NCI-H524 treated with DMSO at 0.1 percent for 48 hours (cell line): Measurements from ENCODE around the gene DHRS13.
"Not testable (repeated sequence)": the region's sequence is repeated elsewhere in the genome, so short reads cannot be mapped to it uniquely, and the experiment has no call there.

ENCODE experiments used
- DNase-seq: peaks from one replicate; lab custom pipeline; 2025; lab: John Stamatoyannopoulos, UW

The DHRS13 gene

GRCh38 chr17:28935744-28936460 lies 33.0 kb upstream of the DHRS13 start:
- DNase-seq: no peak

- DNase-seq: not testable (repeated sequence)
These were observed 31.6 kb upstream of the DHRS13 start for GRCh38 chr17:28934508-28934907.

DNA sequence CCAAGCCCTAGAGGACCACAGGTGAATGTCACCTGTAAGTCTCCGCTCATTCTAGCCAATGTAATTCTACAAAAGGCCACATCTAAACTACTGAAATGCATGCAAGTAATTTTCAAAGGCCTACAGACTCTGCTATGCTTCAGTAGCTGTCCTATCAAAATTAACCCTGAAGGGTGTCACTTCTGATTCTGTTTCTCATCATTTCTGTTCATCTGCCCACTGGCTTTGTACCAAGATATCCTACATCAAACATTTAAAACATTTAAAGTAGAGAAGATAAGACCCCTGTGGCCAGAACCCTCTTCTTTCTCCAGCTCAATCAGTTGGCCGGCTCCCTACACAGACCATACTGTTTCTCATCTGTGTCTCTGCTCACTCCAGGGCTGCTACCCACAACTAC lies 26.9 kb upstream of the DHRS13 start:
- no peak for DNase-seq

GRCh38 chr17:28928061-28928460 lies 25.2 kb upstream of the DHRS13 start:
- DNase-seq: no peak

DNA sequence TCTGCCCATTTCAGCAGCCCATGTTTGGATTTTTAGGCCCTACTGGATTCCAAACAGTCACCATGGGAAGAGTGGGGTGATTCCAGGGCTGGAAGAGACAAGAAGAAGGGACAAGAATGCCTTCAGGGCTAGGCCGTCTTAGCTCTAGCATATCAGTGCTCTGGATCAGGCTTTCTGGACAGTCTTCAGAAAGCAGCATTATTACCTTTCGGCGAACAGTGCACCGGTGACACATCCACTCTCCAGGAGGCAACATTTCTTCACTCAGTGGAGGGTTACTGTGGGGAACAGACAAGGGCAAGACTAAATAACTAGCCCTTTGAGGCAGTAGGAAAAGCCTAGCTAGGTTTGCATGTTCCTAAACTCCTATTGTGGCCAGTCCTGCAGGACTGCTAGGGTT lies 23.9 kb upstream of the DHRS13 start:
- DNase-seq: no peak

- DNase-seq: no peak
These were observed 23.5 kb upstream of the DHRS13 start for GRCh38 chr17:28926366-28926765.

DNA sequence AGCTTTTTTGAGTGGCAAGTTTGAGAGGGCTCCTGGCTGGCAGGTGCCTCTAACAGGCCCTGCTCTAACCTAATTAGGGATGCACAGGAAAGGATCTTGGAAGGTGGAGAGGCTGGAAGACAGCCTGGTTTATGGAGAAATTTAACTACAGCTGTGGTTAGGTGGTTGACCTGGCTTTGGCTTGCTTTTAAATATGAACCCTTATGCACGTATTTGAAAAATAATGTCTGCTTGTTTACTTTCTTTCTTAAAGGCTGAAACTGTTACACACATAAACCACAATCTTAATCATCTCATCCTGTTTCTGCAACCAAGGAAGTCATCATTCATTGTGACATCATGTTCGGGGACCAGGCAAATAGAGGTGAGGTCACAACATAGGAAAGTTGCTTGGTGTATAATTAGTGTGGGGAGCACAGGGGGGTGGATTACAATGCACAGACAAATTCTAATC lies 23.1 kb upstream of the DHRS13 start:
- no peak for DNase-seq

DNA sequence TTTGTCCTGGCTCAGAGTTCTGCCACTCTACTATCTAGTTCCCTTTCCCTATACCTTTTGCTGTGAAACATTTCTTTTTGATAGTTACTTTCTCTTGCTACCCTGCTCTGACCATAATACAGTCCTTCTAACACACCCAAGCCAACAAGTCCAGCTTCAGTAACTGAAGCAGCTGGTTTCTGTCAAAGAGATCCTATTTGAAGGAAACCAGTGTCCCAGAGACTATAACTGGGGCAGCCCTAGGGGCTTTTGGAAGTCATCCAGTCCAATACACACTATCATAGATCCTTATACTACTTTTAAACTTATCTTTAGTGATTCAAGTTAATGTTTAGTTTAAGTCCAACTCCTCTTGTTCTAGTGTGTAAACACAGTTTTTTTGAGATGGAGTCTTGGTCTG lies 17.3 kb upstream of the DHRS13 start:
- DNase-seq: no peak

- DNase-seq: no peak
These were observed 15.4 kb upstream of the DHRS13 start for GRCh38 chr17:28918295-28918694.

DNA sequence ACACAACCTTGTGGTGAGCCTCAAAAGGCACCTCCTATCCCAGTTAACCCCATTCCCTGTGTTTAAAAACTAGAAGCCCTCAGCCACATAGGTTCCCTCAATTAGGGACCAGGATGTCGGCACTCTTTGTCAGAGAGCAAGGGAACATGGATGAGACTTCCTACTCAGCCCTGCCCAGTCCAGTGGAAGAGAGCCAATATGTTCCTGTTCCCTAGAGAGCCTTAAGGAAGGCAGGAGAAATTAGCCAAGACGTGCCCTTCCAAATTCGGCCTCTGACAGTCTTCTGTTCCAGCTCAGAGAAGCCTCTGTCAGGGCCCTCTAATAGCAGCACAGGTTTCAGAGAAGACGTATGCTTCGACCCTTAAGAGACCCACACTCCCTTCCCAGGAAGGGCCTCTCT lies 14.6 kb upstream of the DHRS13 start:
- no peak for DNase-seq

DNA sequence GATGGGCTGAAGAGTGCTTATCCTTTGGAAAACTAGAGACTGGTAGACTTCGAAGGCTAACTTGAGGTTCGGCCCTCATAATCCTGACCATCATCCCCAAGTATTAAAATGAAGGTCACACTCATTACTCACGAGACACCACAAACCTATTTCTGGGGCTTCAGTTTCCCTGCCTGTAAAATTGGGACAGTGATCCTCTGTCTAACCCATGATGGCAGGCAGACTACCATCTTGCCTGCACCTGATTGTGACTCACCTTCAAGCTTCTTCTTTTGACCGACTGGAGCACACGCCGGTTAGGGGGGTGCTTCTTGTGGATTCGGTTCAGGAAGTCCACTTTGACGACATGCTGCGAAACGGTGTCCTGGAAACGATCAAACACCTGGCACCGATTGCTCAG lies 14.2 kb upstream of the DHRS13 start:
- DNase-seq: no peak

DNA sequence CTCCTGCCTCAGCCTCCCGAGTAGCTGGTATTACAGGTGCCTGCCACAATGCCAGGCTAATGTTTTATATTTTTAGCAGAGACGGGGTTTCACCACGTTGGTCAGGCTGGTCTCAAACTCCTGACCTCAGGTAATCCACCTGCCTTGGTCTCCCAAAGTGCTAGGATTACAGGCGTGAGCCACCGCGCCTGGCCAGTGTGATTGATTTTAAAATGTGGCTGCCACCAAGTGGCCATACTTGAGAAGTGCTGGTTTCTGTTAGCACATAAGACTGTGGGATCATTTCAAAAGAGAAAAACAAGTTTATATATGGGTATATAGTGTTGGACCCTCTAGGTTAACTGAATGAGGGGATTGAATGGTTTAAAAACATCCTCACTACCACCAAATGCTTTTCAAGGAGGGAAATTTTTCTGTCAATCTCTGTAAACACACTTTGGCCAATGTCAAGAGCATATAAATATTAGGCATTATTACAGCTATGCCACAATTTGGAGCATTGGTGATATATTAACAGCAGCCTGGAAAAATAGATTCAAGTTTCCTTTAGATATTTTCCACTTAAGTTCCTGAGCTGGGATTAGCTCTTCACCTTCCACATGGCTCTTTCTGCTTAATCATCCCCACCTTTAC lies 13.5 kb upstream of the DHRS13 start:
- DNase-seq: peak; percentile 28

- DNase-seq: no peak
These were observed 10.1 kb upstream of the DHRS13 start for GRCh38 chr17:28912938-28913333.

DNA sequence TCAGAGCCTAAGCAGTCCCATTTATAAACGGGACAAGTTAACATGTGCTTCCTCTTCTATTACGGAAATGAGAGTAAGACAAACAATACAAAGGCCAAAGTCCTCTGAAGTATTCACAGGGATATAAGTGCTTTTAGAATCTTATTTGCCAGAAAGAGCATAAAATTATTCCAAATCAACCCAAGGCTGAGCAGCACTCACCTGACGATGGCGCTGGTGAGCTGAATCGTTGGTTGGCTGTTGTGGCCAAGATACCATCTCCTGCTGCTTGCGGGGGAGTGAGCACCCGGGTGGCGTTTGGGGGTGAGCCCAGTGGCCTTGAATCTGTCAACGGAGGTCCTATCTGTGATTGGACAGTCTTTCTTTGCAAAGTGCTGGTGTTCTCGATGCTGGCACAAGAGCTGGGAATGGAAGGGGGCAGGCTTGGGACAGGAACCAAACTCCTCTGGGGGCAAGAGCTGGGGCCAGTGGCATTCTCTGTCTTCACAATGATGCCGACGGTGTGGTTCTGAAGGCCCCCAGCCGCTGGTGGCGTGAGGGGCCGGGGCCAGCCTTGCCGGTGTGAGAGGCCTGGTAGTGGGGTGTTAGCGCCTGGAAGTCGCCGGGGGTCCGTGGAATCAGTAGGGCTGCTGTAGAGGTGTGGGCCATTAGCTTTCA lies 9.5 kb upstream of the DHRS13 start:
- DNase-seq: no peak

- DNase-seq: no peak
These were observed 8.6 kb upstream of the DHRS13 start for GRCh38 chr17:28911411-28912045.

DNA sequence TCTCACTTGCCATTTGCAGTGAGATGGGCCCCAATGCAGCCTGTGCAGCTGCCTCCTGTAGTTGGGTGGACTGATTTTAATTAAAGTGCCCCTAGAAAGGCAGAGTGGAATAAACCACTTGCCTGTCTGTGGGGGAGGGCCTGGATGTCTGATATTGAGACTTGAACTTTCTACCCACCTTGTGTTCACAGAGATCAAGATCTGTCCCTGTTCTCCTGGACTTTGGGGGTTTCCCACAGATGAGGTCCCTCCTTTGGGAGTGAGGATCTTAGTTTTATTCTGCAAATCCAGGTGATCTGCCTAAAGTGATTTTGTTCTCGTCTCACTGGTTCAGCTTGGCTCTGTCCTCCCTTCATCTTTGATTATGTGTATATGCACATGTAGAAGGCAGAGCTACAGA lies 7.7 kb upstream of the DHRS13 start:
- DNase-seq: no peak

- no peak for DNase-seq
These were observed 5.8 kb upstream of the DHRS13 start for GRCh38 chr17:28908640-28909167.

GRCh38 chr17:28907709-28908475 lies 5.0 kb upstream of the DHRS13 start:
- no peak for DNase-seq

DNA sequence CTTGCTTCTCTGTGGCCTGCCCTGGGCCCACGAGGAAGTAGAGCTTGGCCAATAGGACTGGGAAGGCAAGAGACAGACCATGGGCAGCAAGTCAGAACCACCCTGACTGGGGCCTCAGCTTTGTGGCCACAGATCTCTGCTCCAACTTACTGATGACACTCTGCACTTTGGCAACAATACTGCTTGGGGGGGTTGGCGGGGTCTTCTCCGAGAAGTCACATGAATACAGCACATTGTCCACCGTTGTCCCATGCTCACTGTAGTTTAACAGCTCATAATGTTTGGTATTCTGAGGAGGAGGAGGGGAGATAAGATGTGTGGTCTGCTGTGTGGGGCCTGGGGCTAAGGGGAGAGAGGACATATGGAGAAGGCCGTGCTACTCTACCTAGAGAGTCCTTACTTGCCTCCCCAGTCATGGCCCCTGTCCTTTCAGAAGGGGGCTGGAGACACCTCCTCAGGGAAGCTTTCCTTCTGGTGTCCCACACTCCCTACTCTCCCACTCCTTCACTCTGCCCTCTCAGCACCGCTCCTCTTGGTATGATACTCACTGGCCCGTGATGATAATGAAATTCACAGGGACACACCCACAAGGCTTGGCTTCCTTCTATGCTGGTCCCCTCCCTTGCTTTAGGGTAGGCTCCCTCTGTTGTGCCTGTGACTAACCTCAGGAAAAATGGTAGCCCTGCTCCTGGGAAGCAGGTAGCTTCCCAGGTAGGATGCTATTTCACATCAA lies 4.0 kb upstream of the DHRS13 start:
- DNase-seq: no peak

DNA sequence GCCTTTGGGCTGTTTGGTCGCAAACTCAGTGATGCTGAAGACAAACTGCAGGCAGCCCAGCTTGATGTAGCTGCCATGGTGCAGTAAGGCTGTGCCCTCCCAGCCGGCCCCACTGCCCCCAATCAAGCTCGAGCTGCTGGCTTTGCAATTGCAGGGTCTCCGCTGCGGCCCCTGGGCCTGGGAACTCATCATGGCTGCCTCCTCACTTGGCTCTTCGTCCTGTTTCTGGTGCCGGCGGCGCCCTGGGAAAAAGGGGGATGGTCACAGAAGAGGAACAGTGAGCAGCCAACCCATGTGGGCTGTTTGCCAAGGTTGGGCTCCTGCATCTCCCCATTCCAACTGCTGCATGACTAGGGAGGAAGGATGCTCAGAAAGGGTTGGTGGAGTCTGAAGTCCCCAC lies 3.4 kb upstream of the DHRS13 start:
- no peak for DNase-seq

DNA sequence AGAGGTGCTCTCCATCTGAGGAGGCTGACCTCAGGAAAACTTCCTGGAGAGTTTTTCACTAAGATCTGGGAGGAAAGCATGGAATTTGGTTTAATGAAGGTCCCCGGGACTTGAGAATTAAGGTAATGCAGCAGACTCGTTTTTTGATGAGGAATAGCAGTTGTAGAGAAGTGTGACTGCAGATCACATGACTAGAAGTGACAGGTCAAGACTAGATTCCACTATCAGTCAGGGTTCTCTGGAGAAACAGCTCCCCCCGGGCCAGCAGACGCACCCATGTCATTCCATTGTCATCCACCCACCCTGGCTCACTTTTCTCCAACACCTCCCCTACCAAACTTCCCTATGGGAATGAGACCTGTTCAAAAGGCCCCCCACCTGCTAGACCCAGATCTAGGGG lies 1.9 kb upstream of the DHRS13 start:
- DNase-seq: no peak
